Left lung (tissue), 10 donors: ENCODE measurements around the gene SLC7A8. TPM values are rescaled to one million over a fixed set of nuclear protein-coding genes. Genes with fewer than 3 reads are reported as not detected.

ENCODE experiments used
- ATAC-seq: fragments of 200-7000 bp; cut with Tn5 transposase; one replicate; pipeline ENCODE4 v1.9.1; 2020; ENCODE audit warnings: moderate library complexity
- DNase-seq, 4 donors: peaks; one replicate each; pipeline ENCODE4 v3.0.0-alpha.2; 2013 to 2020
- H3K27ac ChIP-seq, 2 donors: fragments of 200-600 bp; sonication (generic) in 1 of 2; one replicate each; pipeline versions ENCODE4 v1.5.0 to v1.8.0; 2020 to 2021
- H3K27me3 ChIP-seq, 2 donors: fragments of 200-600 bp; sonication (generic) in 1 of 2; one replicate each; pipeline versions ENCODE4 v1.5.0 to v1.8.0; 2020 to 2021
- H3K36me3 ChIP-seq, 2 donors: fragments of 200-600 bp; sonication (generic) in 1 of 2; one replicate each; pipeline versions ENCODE4 v1.5.0 to v1.8.0; 2020 to 2021
- H3K4me1 ChIP-seq, 2 donors: fragments of 200-600 bp; one replicate each; pipeline ENCODE4 v1.8.0; 2021
- H3K4me3 ChIP-seq, 2 donors: fragments of 200-600 bp; sonication (generic) in 1 of 2; one replicate each; pipeline versions ENCODE4 v1.5.0 to v1.8.0; 2020 to 2021; ENCODE audit warnings: mild to moderate bottlenecking in 1 of 2
- H3K9me3 ChIP-seq, 2 donors: fragments of 200-600 bp; sonication (generic) in 1 of 2; one replicate each; pipeline versions ENCODE4 v1.5.0 to v1.8.0; 2020 to 2021
- CTCF ChIP-seq, 2 donors: fragments of 200-600 bp; sonication (generic) in 1 of 2; IDR thresholded peaks; one replicate each; pipeline versions ENCODE4 v1.5.0 to v1.8.0; 2021; ENCODE audit warnings: antibody characterized with exemption in 2 of 2
- intact Hi-C, 2 donors: fragments of 100-400 bp; cut with DNase I; formaldehyde crosslinking; loops; one replicate each; pipeline versions ENCODE4 v1.11.2 to v1.14.2; 2022
- polyA plus RNA-seq, 6 donors: library from polyadenylated mRNA; unstranded; fragments of 120-200 nt; gene quantifications; one replicate each; pipeline ENCODE4 v1.2.1, GENCODE V29; 2013; ENCODE audit not compliant: insufficient read length in 6 of 6
- total RNA-seq, 2 donors: library from RNA; stranded (reverse); fragmentation: NEBNext Ultra II Directional; extraction: Animal tissue kit (Norgen Biotek cat#: 25700); gene quantifications; one replicate each; pipeline ENCODE4 v1.2.1, GENCODE V29; 2021
- donor health status: DM: no; HTN: yes; CAD: no.
- donor health status: DM: no; HTN: no; CAD: no.

Gene SLC7A8
- total and polyA plus RNA-seq, 8 donors: 38.5 to 153 (median 124) TPM

DNA sequence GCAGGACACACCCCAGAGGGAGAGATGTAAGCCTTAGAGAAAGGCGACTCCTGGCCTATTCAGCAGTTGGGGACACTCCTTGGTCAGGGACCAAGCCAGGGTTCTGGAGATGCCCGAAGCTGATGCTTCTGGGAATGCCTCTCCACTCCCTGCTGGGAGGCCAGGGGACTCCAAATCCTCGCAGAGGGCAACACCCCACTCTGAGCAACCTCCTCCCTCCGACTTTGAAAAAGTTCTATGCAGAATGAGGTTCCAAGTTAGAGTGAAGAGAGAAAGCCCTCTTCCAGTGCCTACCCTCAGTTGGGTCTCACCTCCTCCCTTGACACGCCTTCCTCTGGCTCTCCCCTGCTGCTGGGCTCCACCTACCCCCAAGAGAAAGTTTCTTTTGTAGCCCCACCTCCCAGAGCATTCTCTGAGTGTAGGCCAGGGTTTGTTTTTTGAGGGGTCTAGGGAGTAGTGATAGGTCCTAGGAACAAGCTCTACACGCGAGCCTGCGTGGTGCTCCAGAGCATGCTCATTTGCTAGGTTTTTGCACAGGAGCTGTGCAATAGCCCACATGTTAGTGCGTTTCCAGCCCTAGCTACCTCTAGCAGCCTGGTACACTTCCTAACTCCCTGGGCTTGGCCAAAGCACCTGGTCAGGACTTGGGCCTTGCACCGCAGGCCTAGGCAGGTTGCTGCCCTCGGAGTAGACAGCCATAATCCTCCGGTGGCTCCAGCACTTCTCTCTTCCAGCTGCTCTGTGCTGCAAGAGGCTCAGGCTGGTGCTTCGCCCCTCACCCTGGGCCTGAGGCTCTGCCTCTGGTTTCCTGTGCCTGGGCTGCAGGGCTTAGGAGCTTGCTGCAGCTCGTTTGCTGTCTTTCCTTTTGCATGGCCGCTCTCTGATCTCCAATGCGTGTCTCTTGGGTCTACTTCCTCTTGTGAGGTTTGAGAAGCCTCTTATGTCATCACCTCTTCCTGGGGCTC lies 63.8 kb downstream of the SLC7A8 start:
- Histone ChIP-seq H3K36me3 (no peaks in the 10 kb centered on the region), H3K27me3 (no peaks in the 10 kb centered on the region), H3K9me3 (no peaks in the 10 kb centered on the region), H3K4me1 (peaks cover 18 to 58% of the 10 kb centered on the region in 2 donors), H3K4me3 (no peak overlapping the region), H3K27ac (peak overlapping the region in 1 of 2 donors; percentile 89)
- TF ChIP-seq CTCF (IDR thresholded peaks at IDR 0.05): no peak
- intact Hi-C loops: loop anchor here (5.0 to 10.0 kb wide), 2 partner anchors 65 to 68 kb away; partner anchors contain the start of gene SLC7A8 (in 1 of the 2)
- no peak for DNase-seq
- ATAC-seq: peak; percentile 4

GRCh38 chr14:23118506-23119362 lies 64.7 kb downstream of the SLC7A8 start, which contains the start of gene CEBPE:
Gene CEBPE, minus strand, starts transcription at chr14:23119255. Its CDS starts 164 bp downstream, at chr14:23119091.
- intact Hi-C loops: no loop called here
- H3K4me3 ChIP-seq: peak within 1 kb of the TSS in 1 of 2 donors; percentile 22
- no peaks in the 10 kb centered on the region for H3K36me3 ChIP-seq
- no peak for ATAC-seq
- H3K9me3 ChIP-seq: no peaks in the 10 kb centered on the region
- H3K27ac ChIP-seq: peak within 1 kb of the TSS in 1 of 2 donors; percentile 89
- no peak for TF ChIP-seq CTCF (IDR thresholded peaks at IDR 0.05)
- no peaks in the 10 kb centered on the region for H3K27me3 ChIP-seq
- peak in 1 of 4 donors; percentile 83 for DNase-seq
- peaks cover 19 to 67% of the 10 kb centered on the region in 2 donors for H3K4me1 ChIP-seq

DNA sequence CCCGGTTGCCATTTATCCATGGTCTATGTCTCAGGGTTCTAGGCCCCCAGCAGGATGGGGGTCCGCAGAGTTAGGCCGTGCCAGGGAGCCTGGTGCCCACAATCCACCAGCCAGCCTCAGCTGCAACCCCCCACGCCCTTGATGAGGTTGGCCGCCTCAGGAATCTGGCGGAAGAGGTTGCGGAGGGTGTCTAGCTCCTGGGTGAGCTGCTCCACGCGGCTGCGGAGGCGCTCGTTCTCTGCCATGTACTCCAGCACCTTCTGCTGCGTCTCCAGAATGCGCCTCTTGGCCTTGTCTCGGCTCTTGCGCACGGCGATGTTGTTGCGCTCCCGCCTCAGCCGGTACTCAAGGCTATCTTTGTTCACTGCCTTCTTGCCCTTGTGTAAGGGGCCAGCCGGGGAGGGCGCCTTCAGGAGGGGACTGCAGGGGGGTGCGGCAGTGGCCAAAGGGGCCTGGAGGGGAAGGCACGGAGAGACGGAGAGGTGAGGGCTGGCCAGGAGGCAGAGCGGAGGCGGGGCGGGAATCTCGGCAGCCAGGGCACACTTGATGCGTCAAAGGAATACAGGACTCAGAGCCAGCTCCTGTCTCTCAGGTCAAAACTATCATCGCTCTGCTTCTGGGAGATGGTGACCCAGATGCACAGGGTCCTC lies 66.0 kb downstream of the SLC7A8 start:
- intact Hi-C loops: no loop called here
- peak overlapping the region in 1 of 2 donors; percentile 89 for H3K27ac ChIP-seq
- ATAC-seq (no peak), DNase-seq (peak in 1 of 4 donors; percentile 85)
- no peaks in the 10 kb centered on the region for H3K36me3 ChIP-seq
- peaks cover 19 to 75% of the 10 kb centered on the region in 2 donors for H3K4me1 ChIP-seq
- H3K9me3 ChIP-seq: no peaks in the 10 kb centered on the region
- no peaks in the 10 kb centered on the region for H3K27me3 ChIP-seq
- no peak for TF ChIP-seq CTCF (IDR thresholded peaks at IDR 0.05)
- peak overlapping the region in 1 of 2 donors; percentile 22 for H3K4me3 ChIP-seq

DNA sequence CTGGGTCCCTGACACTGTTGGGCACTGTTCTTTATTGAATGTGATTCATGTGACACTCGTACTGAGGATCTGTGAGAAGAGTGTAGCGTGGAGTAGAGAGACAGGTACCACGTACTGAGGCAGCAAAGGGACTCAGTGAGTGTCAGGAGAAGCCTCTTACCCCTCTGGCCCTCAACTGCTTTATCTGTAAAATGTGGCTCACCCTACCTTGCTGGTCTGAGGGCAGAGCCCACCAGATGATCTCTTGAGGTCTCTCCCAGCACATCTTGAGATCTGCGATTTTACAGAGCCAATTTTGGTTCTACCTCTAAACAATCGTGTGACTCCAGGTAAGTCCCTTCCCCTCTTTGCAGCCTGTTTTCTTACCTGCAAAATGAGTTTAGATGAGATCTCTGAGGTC lies 67.5 kb downstream of the SLC7A8 start:
- TF ChIP-seq CTCF (IDR thresholded peaks at IDR 0.05): no peak
- intact Hi-C loops: no loop called here

More for the DNA sequence above, 67.5 kb downstream of the SLC7A8 start:
- Histone ChIP-seq H3K4me1 (peaks cover 12 to 69% of the 10 kb centered on the region in 2 donors), H3K4me3 (no peak overlapping the region), H3K27me3 (peaks cover 0 to 9% of the 10 kb centered on the region in 2 donors), H3K9me3 (no peaks in the 10 kb centered on the region), H3K27ac (peak overlapping the region in 1 of 2 donors; percentile 63), H3K36me3 (no peaks in the 10 kb centered on the region)
- DNase-seq: no peak
- ATAC-seq: no peak
